Endothelial cell of umbilical vein (primary cell): Measurements from ENCODE around the gene XKR3. TPM values are rescaled to one million over a fixed set of nuclear protein-coding genes. Genes with fewer than 3 reads are reported as not detected.

Experiments used
- BruUV-seq: library from RNA; stranded (reverse); fragments of 400-500 nt; replicated peaks from 2 replicates; lab custom pipeline; 2021; lab: Mats Ljungman, UMichigan
- CTCF ChIA-PET: fragments of 300-600, 350-600 bp; sonication (Branson Sonifier 250); formaldehyde crosslinking; loops from one replicate; lab custom pipeline; 2021; ENCODE audit warnings: antibody characterized with exemption, inconsistent platforms; lab: Charles Lee
- POLR2A ChIA-PET: fragments of 300-600, 350-600 bp; sonication (Branson Sonifier 250); formaldehyde crosslinking; loops from one replicate; lab custom pipeline; 2021; ENCODE audit warnings: antibody characterized with exemption, inconsistent platforms; lab: Charles Lee
- DNase-seq: peaks from one replicate; pipeline ENCODE4 v3.0.0-alpha.2; 2011; ENCODE audit warnings: low read depth, low spot score
- FAIRE-seq: peaks from 2 replicates; lab custom pipeline; 2011; peaks lifted over from hg19 to GRCh38; lab: Jason Lieb, UNC
- H2AFZ ChIP-seq: 2 replicates; pipeline ENCODE4 v1.6.0; 2012; ENCODE audit warnings: low read depth, low read length, control low read depth, inconsistent platforms
- H3K27ac ChIP-seq: 2 replicates; pipeline ENCODE4 v1.5.1; 2011; ENCODE audit warnings: low read depth, mild to moderate bottlenecking, control low read depth, low read length, moderate library complexity; ENCODE audit not compliant: insufficient read depth
- H3K27me3 ChIP-seq, 2 experiments: 2 replicates each; pipeline versions ENCODE4 v1.6.0 to v1.6.1; 2011; ENCODE audit warnings: low read length in 2 of 2, mixed read lengths in 1 of 2; ENCODE audit not compliant: control insufficient read depth in 2 of 2, insufficient read depth in 2 of 2
- H3K36me3 ChIP-seq, 2 experiments: 2 replicates in 1 of 2; 3 replicates in 1 of 2; pipeline ENCODE4 v1.5.1; 2011; ENCODE audit warnings: low read length in 2 of 2, mild to moderate bottlenecking in 1 of 2, moderate library complexity in 1 of 2; ENCODE audit not compliant: control insufficient read depth in 2 of 2, insufficient read depth in 2 of 2; ENCODE audit errors: extremely low read depth in 1 of 2
- H3K4me1 ChIP-seq: 3 replicates; pipeline ENCODE4 v1.5.1; 2011; ENCODE audit warnings: mild to moderate bottlenecking, low read length; ENCODE audit not compliant: control insufficient read depth, insufficient read depth; ENCODE audit errors: extremely low read depth
- H3K4me2 ChIP-seq: 2 replicates; pipeline ENCODE4 v1.6.1; 2011; ENCODE audit warnings: low read length, control low read depth, mixed read lengths; ENCODE audit not compliant: insufficient read depth
- H3K4me3 ChIP-seq, 3 experiments: fragments of 200-600 bp in 1 of 3; sonication (generic), shearing (Covaris generic) in 1 of 3; replicated peaks in 1 of 3; 2 replicates each; pipeline ENCODE4 v1.5.1; 2011 to 2016; ENCODE audit warnings: control low read depth in 3 of 3, low read length in 3 of 3, mild to moderate bottlenecking in 2 of 3, inconsistent platforms in 1 of 3, low read depth in 1 of 3, moderate library complexity in 1 of 3; ENCODE audit not compliant: insufficient read depth in 1 of 3
- H3K79me2 ChIP-seq: 2 replicates; pipeline ENCODE4 v1.6.0; 2012; ENCODE audit warnings: low read length, inconsistent platforms; ENCODE audit not compliant: control insufficient read depth, insufficient read depth
- H3K9ac ChIP-seq: replicated peaks from 2 replicates; pipeline ENCODE3; 2011; ENCODE audit warnings: low read length, control low read depth; ENCODE audit not compliant: insufficient read depth; ENCODE audit errors: extremely low read depth
- H3K9me1 ChIP-seq: replicated peaks from 3 replicates; pipeline ENCODE4 v1.6.0; 2011; ENCODE audit warnings: mild to moderate bottlenecking, low read length; ENCODE audit not compliant: control insufficient read depth, insufficient read depth; ENCODE audit errors: extremely low read depth
- H3K9me3 ChIP-seq: replicated peaks from 2 replicates; pipeline ENCODE4 v1.5.1; 2012; ENCODE audit warnings: low read length, inconsistent platforms; ENCODE audit not compliant: control insufficient read depth, insufficient read depth
- H4K20me1 ChIP-seq: replicated peaks from 2 replicates; pipeline ENCODE3; 2011; ENCODE audit warnings: mild to moderate bottlenecking, low read length; ENCODE audit not compliant: control insufficient read depth, insufficient read depth; ENCODE audit errors: extremely low read depth
- CTCF ChIP-seq, 2 donors: IDR thresholded peaks; 1 replicate in 1 of 2; 2 replicates in 1 of 2; pipeline ENCODE4 v1.5.1; 2011; ENCODE audit warnings: low read length in 2 of 2, mild to moderate bottlenecking in 2 of 2, moderate library complexity in 2 of 2, control low read depth in 1 of 2, inconsistent platforms in 1 of 2, low read depth in 1 of 2; ENCODE audit not compliant: insufficient read depth in 1 of 2; ENCODE audit errors: extremely low read depth in 1 of 2
- EZH2 ChIP-seq: IDR thresholded peaks from 2 replicates; pipeline ENCODE4 v1.6.1; 2012; ENCODE audit warnings: borderline replicate concordance, low read depth, mild to moderate bottlenecking, moderate library complexity, low read length, inconsistent platforms; ENCODE audit not compliant: severe bottlenecking
- FOS ChIP-seq: IDR thresholded peaks from 2 replicates; pipeline ENCODE4 v1.6.1; 2011; ENCODE audit warnings: mild to moderate bottlenecking, low read length, moderate library complexity, borderline replicate concordance; ENCODE audit not compliant: insufficient read depth
- GATA2 ChIP-seq: IDR thresholded peaks from 2 replicates; pipeline ENCODE4 v1.7.0; 2011; ENCODE audit warnings: low read depth, mild to moderate bottlenecking, moderate library complexity, mixed read lengths, low read length; ENCODE audit not compliant: insufficient read length, insufficient read depth
- JUN ChIP-seq: IDR thresholded peaks from 2 replicates; pipeline ENCODE4 v1.6.1; 2011; ENCODE audit warnings: borderline replicate concordance, low read depth; ENCODE audit not compliant: insufficient read length, insufficient read depth
- MAX ChIP-seq: IDR thresholded peaks from 2 replicates; pipeline ENCODE4 v1.6.1; 2011; ENCODE audit not compliant: insufficient read depth, insufficient read length
- MYC ChIP-seq: IDR thresholded peaks from one replicate; pipeline ENCODE4 v1.6.1; 2011; ENCODE audit warnings: mild to moderate bottlenecking, low read depth, low read length
- POLR2A ChIP-seq: IDR thresholded peaks from 2 replicates; pipeline ENCODE4 v1.6.1; 2012; ENCODE audit warnings: low read depth, mild to moderate bottlenecking, control low read depth, low read length
- POLR2AphosphoS5 ChIP-seq: IDR thresholded peaks from 2 replicates; pipeline ENCODE4 v1.6.1; 2012; ENCODE audit warnings: low read depth, mild to moderate bottlenecking, control low read depth, low read length, moderate library complexity; ENCODE audit not compliant: insufficient read depth
- dilution Hi-C: fragments of 300-500 bp; cut with MboI; formaldehyde crosslinking; loops from one replicate; pipeline ENCODE4 v1.15.0; 2019; ENCODE audit warnings: low sequenced_read_pairs; ENCODE audit not compliant: extremely low pct_ligation_motif_present
- intact Hi-C: fragments of 100-400 bp; cut with micrococcal nuclease; formaldehyde crosslinking; loops from one replicate; pipeline ENCODE4 v1.10.0; 2022
- polyA plus RNA-seq, 4 experiments: library from polyadenylated mRNA; depleted of rRNA in 3 of 4; stranded (reverse) in 3 of 4; unstranded in 1 of 4; fragments of >200 nt; gene quantifications; 2 replicates each; pipeline versions ENCODE4 v1.2.1 to v1.2.3, GENCODE V29; 2011 to 2012; ENCODE audit warnings: missing spikeins in 1 of 4
- total RNA-seq: library from RNA; stranded (reverse); gene quantifications from 2 replicates; pipeline ENCODE4 v1.2.3, GENCODE V29; 2021

The XKR3 gene
- total and polyA plus RNA-seq, 2 donors (not counting 3 experiments of a cell fraction or from before 2014, with no cell fraction given): not detected

- Histone ChIP-seq H3K36me3 (no peaks in the 10 kb centered on the region), H2AFZ (no peak overlapping the region), H4K20me1 (no peaks in the 10 kb centered on the region), H3K4me1 (no peaks in the 10 kb centered on the region), H3K27ac (no peak overlapping the region), H3K79me2 (no peaks in the 10 kb centered on the region), H3K9ac (no peak overlapping the region), H3K4me2 (no peak overlapping the region), H3K4me3 (no peak overlapping the region), H3K27me3 (no peaks in the 10 kb centered on the region), H3K9me3 (peaks cover 3% of the 10 kb centered on the region), H3K9me1 (no peaks in the 10 kb centered on the region)
- CTCF ChIA-PET: no interaction called here
- DNase-seq: no peak
- no TSS peak for BruUV-seq
- POLR2A ChIA-PET: no interaction called here
- intact Hi-C loops: no loop called here
- dilution Hi-C loops: no loop called here
- FAIRE-seq: no peak
- TF ChIP-seq JUN (no peak), FOS (no peak), EZH2 (no peak), MAX (no peak), MYC (no peak), CTCF (IDR thresholded peaks at IDR 0.05; ENCODE audit: extremely low read depth in 1 of 2, insufficient read depth in 1 of 2, low read depth in 1 of 2, low read length in 2 of 2) (no peak), POLR2AphosphoS5 (no peak), POLR2A (no peak), GATA2 (no peak)
Measured at GRCh38 chr22:16829985-16830384, 4.8 kb upstream of the XKR3 start.
